H1 (cell line): Measurements from ENCODE around the gene SPEF1.

ENCODE experiments used
- CTCF ChIP-seq, 3 experiments: IDR thresholded peaks; 1 replicate in 2 of 3; 2 replicates in 1 of 3; pipeline versions ENCODE4 v1.5.1 to v1.6.1; 2011; ENCODE audit warnings: low read length in 3 of 3, mild to moderate bottlenecking in 3 of 3, inconsistent platforms in 2 of 3, low read depth in 1 of 3, moderate library complexity in 1 of 3; ENCODE audit not compliant: insufficient read depth in 1 of 3; ENCODE audit errors: control extremely low read depth in 1 of 3
- MAX ChIP-seq: IDR thresholded peaks from 2 replicates; pipeline ENCODE4 v1.6.1; 2012; ENCODE audit warnings: inconsistent platforms
- POLR2A ChIP-seq, 2 experiments: IDR thresholded peaks; 1 replicate in 1 of 2; 2 replicates in 1 of 2; pipeline ENCODE4 v1.6.1; 2011; ENCODE audit warnings: low read depth in 2 of 2, low read length in 2 of 2, mild to moderate bottlenecking in 2 of 2; ENCODE audit errors: control extremely low read depth in 1 of 2
- POLR2AphosphoS5 ChIP-seq: IDR thresholded peaks from 2 replicates; pipeline ENCODE4 v1.6.1; 2011; ENCODE audit warnings: low read depth, low read length
- SIX5 ChIP-seq: IDR thresholded peaks from 2 replicates; pipeline ENCODE4 v1.6.1; 2011; ENCODE audit warnings: mild to moderate bottlenecking, low read depth, low read length
- SP1 ChIP-seq: IDR thresholded peaks from 2 replicates; pipeline ENCODE4 v1.6.1; 2011; ENCODE audit warnings: low read depth, low read length
- SRF ChIP-seq: IDR thresholded peaks from 2 replicates; pipeline ENCODE4 v1.6.1; 2011; ENCODE audit warnings: mild to moderate bottlenecking, low read depth, low read length, moderate library complexity
- ZNF274 ChIP-seq: IDR thresholded peaks from 2 replicates; pipeline ENCODE4 v1.7.0; 2012; ENCODE audit warnings: low read length, borderline replicate concordance; ENCODE audit errors: extremely low read depth

DNA sequence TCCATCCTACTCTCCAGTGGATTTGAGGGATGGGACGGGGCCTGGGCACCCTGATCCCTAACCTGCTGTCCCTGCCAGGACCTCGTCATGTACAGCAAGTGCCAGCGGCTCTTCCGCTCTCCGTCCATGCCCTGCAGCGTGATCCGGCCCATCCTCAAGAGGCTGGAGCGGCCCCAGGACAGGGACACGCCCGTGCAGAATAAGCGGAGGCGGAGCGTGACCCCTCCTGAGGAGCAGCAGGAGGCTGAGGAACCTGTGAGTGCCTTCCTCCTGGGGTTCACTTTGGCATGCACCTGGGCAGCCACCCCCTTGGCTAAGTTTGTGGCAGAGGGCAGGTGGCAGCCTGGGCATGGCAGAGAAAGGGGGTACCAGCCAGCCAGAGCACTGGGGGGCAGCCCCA, 20.6 kb upstream of the SPEF1 start:
- no peak for TF ChIP-seq POLR2A (IDR thresholded peaks at IDR 0.05; ENCODE audit: control extremely low read depth in 1 of 2, low read depth in 2 of 2, low read length in 2 of 2)
- no peak for TF ChIP-seq CTCF (IDR thresholded peaks at IDR 0.05; ENCODE audit: control extremely low read depth in 1 of 3, insufficient read depth in 1 of 3, low read depth in 1 of 3, low read length in 3 of 3)
- no peak for TF ChIP-seq POLR2AphosphoS5
- TF ChIP-seq ZNF274, result no peak
- TF ChIP-seq SIX5, result no peak
- no peak for TF ChIP-seq SRF
- TF ChIP-seq MAX, result no peak
- no peak for TF ChIP-seq SP1
